ENCODE data around the gene TGFBR1.

Gene TGFBR1

DNA sequence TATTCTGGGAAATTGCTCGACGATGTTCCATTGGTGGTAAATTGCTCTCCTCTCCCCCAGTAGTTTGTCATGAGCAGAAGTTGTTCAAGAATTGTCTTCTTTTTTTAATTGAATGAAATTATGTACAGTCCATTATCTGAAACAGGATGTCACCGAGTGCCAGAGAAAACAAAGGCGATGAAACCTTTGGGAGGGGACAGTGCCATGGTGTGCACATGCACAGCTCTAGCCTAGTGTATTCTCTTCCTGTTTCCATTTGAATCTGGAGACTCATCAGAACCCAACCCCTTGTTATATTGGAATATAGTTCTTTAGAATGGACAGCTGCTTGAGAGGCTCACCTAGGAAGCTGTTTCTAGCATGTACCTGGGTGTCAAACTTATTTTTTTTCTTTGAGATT, 41.7 kb downstream of the TGFBR1 start:
- H3K4me3 ChIP-seq (ENCODE audit: low read depth, low read length) = no peak overlapping the region
- no peak overlapping the region for H3K27ac ChIP-seq
- TF ChIP-seq, protein P1, sequence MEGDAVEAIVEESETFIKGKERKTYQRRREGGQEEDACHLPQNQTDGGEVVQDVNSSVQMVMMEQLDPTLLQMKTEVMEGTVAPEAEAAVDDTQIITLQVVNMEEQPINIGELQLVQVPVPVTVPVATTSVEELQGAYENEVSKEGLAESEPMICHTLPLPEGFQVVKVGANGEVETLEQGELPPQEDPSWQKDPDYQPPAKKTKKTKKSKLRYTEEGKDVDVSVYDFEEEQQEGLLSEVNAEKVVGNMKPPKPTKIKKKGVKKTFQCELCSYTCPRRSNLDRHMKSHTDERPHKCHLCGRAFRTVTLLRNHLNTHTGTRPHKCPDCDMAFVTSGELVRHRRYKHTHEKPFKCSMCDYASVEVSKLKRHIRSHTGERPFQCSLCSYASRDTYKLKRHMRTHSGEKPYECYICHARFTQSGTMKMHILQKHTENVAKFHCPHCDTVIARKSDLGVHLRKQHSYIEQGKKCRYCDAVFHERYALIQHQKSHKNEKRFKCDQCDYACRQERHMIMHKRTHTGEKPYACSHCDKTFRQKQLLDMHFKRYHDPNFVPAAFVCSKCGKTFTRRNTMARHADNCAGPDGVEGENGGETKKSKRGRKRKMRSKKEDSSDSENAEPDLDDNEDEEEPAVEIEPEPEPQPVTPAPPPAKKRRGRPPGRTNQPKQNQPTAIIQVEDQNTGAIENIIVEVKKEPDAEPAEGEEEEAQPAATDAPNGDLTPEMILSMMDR (IDR thresholded peaks at IDR 0.05; ENCODE audit: low read depth, low read length) = no peak
- H3K9me3 ChIP-seq (ENCODE audit: severe bottlenecking) = no peaks in the 10 kb centered on the region
- H3K36me3 ChIP-seq = peaks cover 87% of the 10 kb centered on the region
- H3K27me3 ChIP-seq (ENCODE audit: insufficient read depth, low read depth, severe bottlenecking) = no peaks in the 10 kb centered on the region
- no peak for DNase-seq

DNA sequence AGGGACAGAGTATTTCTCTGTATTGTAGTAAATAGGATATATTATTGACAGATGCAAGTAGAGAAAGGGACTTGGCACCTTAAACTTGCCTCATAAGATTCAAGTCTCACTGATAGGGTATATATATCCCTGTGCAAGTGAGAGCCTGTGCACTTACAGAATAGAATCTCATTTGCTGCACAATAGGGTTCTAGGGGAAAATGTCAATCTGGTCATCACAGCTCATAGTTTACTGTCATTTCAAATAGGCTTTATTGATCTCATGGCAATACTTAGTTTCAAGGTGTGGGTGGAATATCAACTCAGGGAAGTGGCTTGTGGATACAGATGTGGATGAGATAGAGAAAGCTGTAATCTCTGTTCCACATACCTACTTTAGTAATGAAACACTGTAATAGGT, 42.3 kb downstream of the TGFBR1 start:
- DNase-seq = no peak
- H3K27ac ChIP-seq = no peak overlapping the region
- TF ChIP-seq, protein P1 (IDR thresholded peaks at IDR 0.05; ENCODE audit: low read depth, low read length) = no peak
- no peaks in the 10 kb centered on the region for H3K9me3 ChIP-seq (ENCODE audit: severe bottlenecking)
- H3K36me3 ChIP-seq = peaks cover 85% of the 10 kb centered on the region
- no peaks in the 10 kb centered on the region for H3K27me3 ChIP-seq (ENCODE audit: insufficient read depth, low read depth, severe bottlenecking)
- H3K4me3 ChIP-seq (ENCODE audit: low read depth, low read length) = no peak overlapping the region

DNA sequence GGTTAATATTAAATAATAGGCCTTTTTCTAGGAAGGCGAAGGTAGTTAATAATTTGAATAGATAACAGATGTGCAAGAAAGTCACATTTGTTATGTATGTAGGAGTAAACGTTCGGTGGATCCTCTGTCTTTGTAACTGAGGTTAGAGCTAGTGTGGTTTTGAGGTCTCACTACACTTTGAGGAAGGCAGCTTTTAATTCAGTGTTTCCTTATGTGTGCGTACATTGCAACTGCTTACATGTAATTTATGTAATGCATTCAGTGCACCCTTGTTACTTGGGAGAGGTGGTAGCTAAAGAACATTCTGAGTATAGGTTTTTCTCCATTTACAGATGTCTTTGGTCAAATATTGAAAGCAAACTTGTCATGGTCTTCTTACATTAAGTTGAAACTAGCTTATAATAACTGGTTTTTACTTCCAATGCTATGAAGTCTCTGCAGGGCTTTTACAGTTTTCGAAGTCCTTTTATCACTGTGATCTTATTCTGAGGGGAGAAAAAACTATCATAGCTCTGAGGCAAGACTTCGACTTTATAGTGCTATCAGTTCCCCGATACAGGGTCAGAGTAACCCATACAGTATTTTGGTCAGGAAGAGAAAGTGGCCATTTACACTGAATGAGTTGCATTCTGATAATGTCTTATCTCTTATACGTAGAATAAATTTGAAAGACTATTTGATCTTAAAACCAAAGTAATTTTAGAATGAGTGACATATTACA, 45.7 kb downstream of the TGFBR1 start:
- no peaks in the 10 kb centered on the region for H3K9me3 ChIP-seq (ENCODE audit: severe bottlenecking)
- no peaks in the 10 kb centered on the region for H3K27me3 ChIP-seq (ENCODE audit: insufficient read depth, low read depth, severe bottlenecking)
- TF ChIP-seq, protein P1 (IDR thresholded peaks at IDR 0.05; ENCODE audit: low read depth, low read length) = no peak
- no peak for DNase-seq
- no peak overlapping the region for H3K27ac ChIP-seq
- no peak overlapping the region for H3K4me3 ChIP-seq (ENCODE audit: low read depth, low read length)
- H3K36me3 ChIP-seq = peaks cover 52% of the 10 kb centered on the region

DNA sequence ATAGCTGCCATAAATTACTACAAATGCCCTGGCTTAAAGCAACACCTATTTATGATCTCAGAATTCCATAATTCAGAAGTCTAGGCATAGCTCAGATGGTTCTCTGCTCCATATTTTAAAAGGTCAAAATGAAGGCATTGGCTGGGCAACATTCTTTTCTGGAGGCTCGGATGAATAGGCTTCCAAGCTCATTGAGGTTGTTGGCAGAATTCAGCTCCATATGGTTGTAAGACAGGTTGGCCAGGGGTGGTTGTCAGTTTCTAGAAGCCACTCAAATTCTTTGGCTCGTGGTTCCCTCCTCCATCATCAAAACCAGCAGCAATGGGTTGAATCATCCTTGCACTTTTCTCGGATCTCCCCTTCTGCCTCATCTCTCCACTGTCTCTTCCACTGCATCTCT, 49.4 kb downstream of the TGFBR1 start:
- TF ChIP-seq, protein P1 (IDR thresholded peaks at IDR 0.05; ENCODE audit: low read depth, low read length) = no peak
- Histone ChIP-seq H3K4me3 (ENCODE audit: low read depth, low read length) (no peak overlapping the region), H3K36me3 (peaks cover 17% of the 10 kb centered on the region), H3K9me3 (ENCODE audit: severe bottlenecking) (no peaks in the 10 kb centered on the region), H3K27me3 (ENCODE audit: insufficient read depth, low read depth, severe bottlenecking) (no peaks in the 10 kb centered on the region), H3K27ac (peak overlapping the region; percentile 0; the same call in 1 of the 2 replicates)
- no peak for DNase-seq

DNA sequence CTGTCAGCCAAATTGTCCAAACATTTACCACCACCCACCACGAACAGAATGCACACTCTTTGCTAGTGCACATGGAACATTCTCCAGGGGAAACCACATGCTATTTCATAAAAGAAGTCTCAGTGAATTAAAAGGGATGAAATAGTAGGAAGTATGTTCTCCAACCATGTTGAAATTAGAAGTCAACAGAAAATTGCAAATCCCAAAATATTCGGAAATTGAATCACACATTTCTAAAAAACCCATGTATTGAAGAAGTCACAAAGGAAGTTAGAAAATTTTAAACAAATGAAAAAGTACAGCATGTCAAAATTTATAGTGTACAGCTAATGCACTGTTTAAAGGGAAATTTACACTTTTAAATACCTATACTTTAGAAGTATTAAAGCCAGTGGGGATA, 50.8 kb downstream of the TGFBR1 start:
- no peak overlapping the region for H3K27ac ChIP-seq
- no peak overlapping the region for H3K4me3 ChIP-seq (ENCODE audit: low read depth, low read length)
- DNase-seq = no peak
- peaks cover 5% of the 10 kb centered on the region; the same call in 1 of the 2 replicates for H3K36me3 ChIP-seq
- H3K9me3 ChIP-seq (ENCODE audit: severe bottlenecking) = no peaks in the 10 kb centered on the region
- TF ChIP-seq, protein P1 (IDR thresholded peaks at IDR 0.05; ENCODE audit: low read depth, low read length) = no peak
- H3K27me3 ChIP-seq (ENCODE audit: insufficient read depth, low read depth, severe bottlenecking) = no peaks in the 10 kb centered on the region

DNA sequence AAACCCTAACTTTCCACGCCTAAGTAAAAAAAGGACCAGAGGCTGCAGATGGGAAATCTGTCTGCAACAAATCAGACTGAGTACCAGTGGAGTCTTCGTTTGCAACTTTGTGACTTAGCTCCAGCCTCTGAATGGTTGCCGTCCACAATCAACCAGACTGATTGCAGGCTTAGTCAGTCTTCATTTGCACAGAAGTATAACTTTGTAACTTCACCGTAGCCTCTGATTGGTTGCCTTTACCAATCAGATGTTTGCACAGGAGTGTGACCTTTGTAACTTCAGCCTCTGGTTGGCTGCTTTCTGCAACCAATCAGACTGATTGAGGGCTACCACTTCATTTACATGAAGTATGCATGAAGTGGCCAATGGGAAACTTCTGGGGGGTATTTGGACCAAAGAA, 53.7 kb downstream of the TGFBR1 start:
- Histone ChIP-seq H3K27me3 (ENCODE audit: insufficient read depth, low read depth, severe bottlenecking) (no peaks in the 10 kb centered on the region), H3K27ac (no peak overlapping the region), H3K36me3 (no peaks in the 10 kb centered on the region), H3K9me3 (ENCODE audit: severe bottlenecking) (no peaks in the 10 kb centered on the region), H3K4me3 (ENCODE audit: low read depth, low read length) (no peak overlapping the region)
- DNase-seq = no peak
- TF ChIP-seq, protein P1 (IDR thresholded peaks at IDR 0.05; ENCODE audit: low read depth, low read length) = no peak

All from WERI-Rb-1 (cell line).